ENCODE data around the gene NCF2. TPM values are rescaled to one million over a fixed set of nuclear protein-coding genes. Genes with fewer than 3 reads are reported as not detected.
"Not testable (repeated sequence)": the region's sequence is repeated elsewhere in the genome, so short reads cannot be mapped to it uniquely, and the experiment has no call there.

The NCF2 gene
- total RNA-seq, 2 donors from 2014 or later: 21.7 to 22.2 TPM

GRCh38 chr1:183632114-183632513, 41.9 kb upstream of the NCF2 start:
- no peaks in the 10 kb centered on the region for H3K9me3 ChIP-seq
- ATAC-seq (ENCODE audit: insufficient number of reproducible peaks, low FRiP score, low read depth) (no peak), DNase-seq (ENCODE audit: low spot score) (no peak)
- peaks cover 11% of the 10 kb centered on the region for H3K36me3 ChIP-seq
- TF ChIP-seq, protein P1, sequence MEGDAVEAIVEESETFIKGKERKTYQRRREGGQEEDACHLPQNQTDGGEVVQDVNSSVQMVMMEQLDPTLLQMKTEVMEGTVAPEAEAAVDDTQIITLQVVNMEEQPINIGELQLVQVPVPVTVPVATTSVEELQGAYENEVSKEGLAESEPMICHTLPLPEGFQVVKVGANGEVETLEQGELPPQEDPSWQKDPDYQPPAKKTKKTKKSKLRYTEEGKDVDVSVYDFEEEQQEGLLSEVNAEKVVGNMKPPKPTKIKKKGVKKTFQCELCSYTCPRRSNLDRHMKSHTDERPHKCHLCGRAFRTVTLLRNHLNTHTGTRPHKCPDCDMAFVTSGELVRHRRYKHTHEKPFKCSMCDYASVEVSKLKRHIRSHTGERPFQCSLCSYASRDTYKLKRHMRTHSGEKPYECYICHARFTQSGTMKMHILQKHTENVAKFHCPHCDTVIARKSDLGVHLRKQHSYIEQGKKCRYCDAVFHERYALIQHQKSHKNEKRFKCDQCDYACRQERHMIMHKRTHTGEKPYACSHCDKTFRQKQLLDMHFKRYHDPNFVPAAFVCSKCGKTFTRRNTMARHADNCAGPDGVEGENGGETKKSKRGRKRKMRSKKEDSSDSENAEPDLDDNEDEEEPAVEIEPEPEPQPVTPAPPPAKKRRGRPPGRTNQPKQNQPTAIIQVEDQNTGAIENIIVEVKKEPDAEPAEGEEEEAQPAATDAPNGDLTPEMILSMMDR (IDR thresholded peaks at IDR 0.05): no peak
- H3K27me3 ChIP-seq (replicated peaks; ENCODE audit: insufficient read depth): no peaks in the 10 kb centered on the region
- H3K4me3 ChIP-seq: peak overlapping the region; percentile 93
- H3K27ac ChIP-seq: peak overlapping the region; percentile 96 to 97
- peaks cover 56 to 67% of the 10 kb centered on the region in 2 donors for H3K4me1 ChIP-seq (ENCODE audit: control insufficient read depth in 1 of 2, low read depth in 2 of 2)

DNA sequence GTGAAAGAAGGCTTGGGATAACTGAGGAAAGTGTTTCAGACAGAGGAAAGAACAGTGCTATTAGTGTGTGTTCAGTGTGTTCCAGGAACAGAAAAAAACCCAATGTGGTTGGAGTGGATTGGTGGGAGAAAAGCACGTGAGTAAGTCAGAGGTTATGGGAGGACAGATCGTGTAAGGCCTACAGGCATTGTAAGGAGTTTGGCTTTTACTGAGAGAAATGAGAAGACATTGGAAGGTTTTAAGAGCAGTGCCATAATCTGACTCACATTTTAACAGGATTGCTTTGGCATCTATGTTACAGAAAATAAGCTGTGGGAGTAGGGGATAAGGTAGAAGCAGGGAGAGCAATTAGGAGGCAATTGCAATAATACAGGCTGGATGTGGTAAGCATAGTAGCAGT, 40.5 kb upstream of the NCF2 start:
- ATAC-seq (ENCODE audit: insufficient number of reproducible peaks, low FRiP score, low read depth): peak; percentile 61
- DNase-seq (ENCODE audit: low spot score): no peak
- H3K4me1 ChIP-seq (ENCODE audit: control insufficient read depth in 1 of 2, low read depth in 2 of 2): peaks cover 61 to 71% of the 10 kb centered on the region in 2 donors
- H3K27ac ChIP-seq: peak overlapping the region; percentile 96 to 97
- H3K4me3 ChIP-seq: peak overlapping the region; percentile 93
- no peaks in the 10 kb centered on the region for H3K9me3 ChIP-seq
- H3K27me3 ChIP-seq (replicated peaks; ENCODE audit: insufficient read depth): no peaks in the 10 kb centered on the region
- TF ChIP-seq, protein P1 (IDR thresholded peaks at IDR 0.05): no peak
- H3K36me3 ChIP-seq: peaks cover 11% of the 10 kb centered on the region

GRCh38 chr1:183628537-183628936, 38.3 kb upstream of the NCF2 start:
- DNase-seq (ENCODE audit: low spot score): no peak
- Histone ChIP-seq H3K9me3 (no peaks in the 10 kb centered on the region), H3K27ac (peak overlapping the region in 1 of 2 donors; percentile 21), H3K27me3 (replicated peaks; ENCODE audit: insufficient read depth) (no peaks in the 10 kb centered on the region), H3K36me3 (peaks cover 11% of the 10 kb centered on the region), H3K4me3 (no peak overlapping the region), H3K4me1 (ENCODE audit: control insufficient read depth in 1 of 2, low read depth in 2 of 2) (peaks cover 69 to 81% of the 10 kb centered on the region in 2 donors)
- TF ChIP-seq, protein P1 (IDR thresholded peaks at IDR 0.05): no peak
- ATAC-seq (ENCODE audit: insufficient number of reproducible peaks, low FRiP score, low read depth): no peak

GRCh38 chr1:183626236-183626635, 36.0 kb upstream of the NCF2 start:
- peak overlapping the region; percentile 44 to 52 for H3K27ac ChIP-seq

GRCh38 chr1:183622884-183623785, 32.9 kb upstream of the NCF2 start:
- TF ChIP-seq, protein P1 (IDR thresholded peaks at IDR 0.05): peak; percentile 47
- H3K27ac ChIP-seq: peak overlapping the region; percentile 39 to 57
- no peak for DNase-seq (ENCODE audit: low spot score)
- no peak overlapping the region for H3K4me3 ChIP-seq
- H3K36me3 ChIP-seq: peaks cover under 1% of the 10 kb centered on the region
- peak; percentile 57 for ATAC-seq (ENCODE audit: insufficient number of reproducible peaks, low FRiP score, low read depth)
- H3K9me3 ChIP-seq: no peaks in the 10 kb centered on the region
- peaks cover 45 to 68% of the 10 kb centered on the region in 2 donors for H3K4me1 ChIP-seq (ENCODE audit: control insufficient read depth in 1 of 2, low read depth in 2 of 2)
- no peaks in the 10 kb centered on the region for H3K27me3 ChIP-seq (replicated peaks; ENCODE audit: insufficient read depth)

More at GRCh38 chr1:183626236-183626635, 36.0 kb upstream of the NCF2 start:
- not testable (repeated sequence) for ATAC-seq (ENCODE audit: insufficient number of reproducible peaks, low FRiP score, low read depth); H3K9me3 ChIP-seq; H3K27me3 ChIP-seq (replicated peaks; ENCODE audit: insufficient read depth); DNase-seq (ENCODE audit: low spot score); H3K4me3 ChIP-seq
- Histone ChIP-seq H3K36me3 (peaks cover 11% of the 10 kb centered on the region), H3K4me1 (ENCODE audit: control insufficient read depth in 1 of 2, low read depth in 2 of 2) (peaks cover 68 to 87% of the 10 kb centered on the region in 2 donors)
